GM18861 (cell line): ENCODE results near the gene COL8A2.
"Not testable (repeated sequence)": the region's sequence is repeated elsewhere in the genome, so short reads cannot be mapped to it uniquely, and the experiment has no call there.

Experiments
- ATAC-seq: cut with Tn5 transposase; IDR thresholded peaks from one replicate; pipeline ENCODE4 v1.9.1; 2021; ENCODE audit not compliant: unreplicated experiment

Gene COL8A2

GRCh38 chr1:36125129-36125991 is at the start of gene COL8A2:
Gene COL8A2, minus strand, starts transcription at chr1:36125222. Its CDS starts 24,980 bp downstream, at chr1:36100242.
- ATAC-seq: no peak

DNA sequence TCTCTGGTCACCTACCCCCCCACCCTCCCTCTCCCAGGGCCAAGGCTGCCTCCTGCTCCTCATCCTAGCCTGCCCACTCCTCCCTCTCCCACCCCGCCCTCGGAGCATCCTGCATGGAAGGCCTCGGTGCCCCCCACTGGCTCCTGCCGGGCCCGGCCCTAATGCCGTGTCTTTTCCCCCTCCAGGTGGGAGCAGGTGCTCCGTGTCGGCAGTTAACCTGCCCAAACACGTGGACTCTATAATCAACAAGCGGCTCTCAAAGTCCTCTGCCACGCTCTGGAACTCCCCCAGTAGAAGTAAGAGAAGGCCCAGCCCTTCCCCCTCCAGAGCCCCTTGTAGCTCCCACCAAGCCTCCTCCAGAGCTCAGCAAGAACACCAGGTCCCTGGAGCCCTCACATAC is 49.7 kb upstream of the COL8A2 start:
- ATAC-seq: no peak

- no peak for ATAC-seq
Observed at GRCh38 chr1:36172983-36173382, 48.0 kb upstream of the COL8A2 start.

- ATAC-seq: no peak
Observed at GRCh38 chr1:36172017-36172747, 47.2 kb upstream of the COL8A2 start.

- ATAC-seq: no peak
Observed at GRCh38 chr1:36170643-36171412, 45.8 kb upstream of the COL8A2 start.

DNA sequence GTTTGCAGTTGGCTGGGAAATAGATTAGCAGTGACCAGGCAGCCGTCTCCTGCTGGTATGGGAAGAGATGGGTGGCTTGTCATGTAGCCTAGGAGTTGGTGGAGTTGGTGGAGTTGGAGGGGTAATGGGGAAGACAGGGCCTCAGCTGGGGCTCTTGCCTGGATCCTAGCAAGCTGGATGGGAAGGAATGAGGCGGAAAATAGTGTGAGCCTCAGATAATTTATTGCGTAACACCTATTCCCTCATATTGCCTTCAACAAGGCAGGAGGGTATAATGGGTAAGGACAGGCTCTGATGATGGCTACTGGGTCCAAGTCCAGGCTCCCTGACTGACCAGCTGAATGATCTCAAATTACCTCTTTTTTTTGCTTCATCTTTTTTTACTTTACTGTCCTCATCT is 43.5 kb upstream of the COL8A2 start:
- no peak for ATAC-seq

GRCh38 chr1:36166938-36167905 is 42.2 kb upstream of the COL8A2 start:
- ATAC-seq: no peak

DNA sequence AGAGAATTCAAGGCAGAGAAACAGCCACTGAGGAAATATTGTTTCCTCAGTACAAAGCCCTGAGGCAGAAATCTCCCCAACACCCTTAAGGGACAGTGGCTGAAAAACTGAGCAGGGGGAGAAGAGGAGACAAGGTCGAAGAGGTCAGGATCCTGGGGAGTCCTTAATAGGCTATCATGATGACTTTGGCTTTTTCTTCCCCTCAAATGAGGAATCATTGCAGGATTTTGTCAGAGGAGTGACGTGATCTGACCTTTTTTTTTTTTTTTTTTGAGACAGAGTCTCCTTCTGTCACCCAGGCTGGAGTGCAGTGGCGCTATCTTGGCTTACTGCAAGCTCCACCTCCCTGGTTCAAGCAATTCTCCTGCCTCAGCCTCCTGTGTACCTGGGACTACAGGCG is 41.1 kb upstream of the COL8A2 start:
- ATAC-seq: no peak

GRCh38 chr1:36165145-36165544 is 40.1 kb upstream of the COL8A2 start:
- no peak for ATAC-seq

DNA sequence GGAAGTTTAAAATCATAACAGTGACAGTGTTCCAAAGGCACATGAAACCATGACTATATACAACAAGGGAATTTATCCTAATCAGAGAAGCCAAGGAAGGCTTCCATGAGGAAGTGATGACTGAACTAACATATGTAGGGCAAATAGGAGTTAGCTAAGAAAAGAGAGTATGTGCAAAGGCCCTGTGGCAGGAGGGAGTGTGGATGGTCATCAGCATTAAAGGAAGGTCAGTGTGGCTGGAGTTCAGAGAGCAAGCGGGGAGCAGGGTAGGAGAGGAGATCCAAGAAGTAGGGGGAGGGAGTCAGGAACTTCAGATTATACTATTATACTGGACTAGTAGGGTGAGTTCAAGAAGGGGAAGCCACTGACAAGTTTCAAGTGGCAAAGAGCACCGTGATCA is 39.3 kb upstream of the COL8A2 start:
- no peak for ATAC-seq

DNA sequence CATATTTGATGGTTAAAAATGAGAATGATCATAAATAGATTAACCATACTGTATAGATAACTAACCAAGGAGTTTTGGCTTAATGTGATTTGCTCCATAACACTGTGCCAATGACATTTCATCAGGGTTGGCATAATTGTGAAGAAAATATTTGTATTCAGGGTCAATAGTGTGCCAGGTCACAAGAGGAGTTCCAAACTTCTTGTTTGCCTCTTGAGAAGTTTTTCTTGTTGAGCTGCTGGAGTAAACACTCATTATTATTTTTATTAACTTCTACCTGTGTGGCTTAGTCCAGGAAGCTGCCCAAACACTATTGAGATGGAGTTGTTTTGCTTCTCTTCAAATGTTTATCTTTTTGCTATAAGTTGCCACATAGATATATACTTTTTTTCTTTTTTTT is 38.4 kb upstream of the COL8A2 start:
- ATAC-seq: no peak

GRCh38 chr1:36162680-36163239 is 37.7 kb upstream of the COL8A2 start:
- ATAC-seq: no peak

GRCh38 chr1:36161641-36162531 is 36.9 kb upstream of the COL8A2 start:
- peak; percentile 38 for ATAC-seq

GRCh38 chr1:36160949-36161485 is 36.0 kb upstream of the COL8A2 start:
- no peak for ATAC-seq

DNA sequence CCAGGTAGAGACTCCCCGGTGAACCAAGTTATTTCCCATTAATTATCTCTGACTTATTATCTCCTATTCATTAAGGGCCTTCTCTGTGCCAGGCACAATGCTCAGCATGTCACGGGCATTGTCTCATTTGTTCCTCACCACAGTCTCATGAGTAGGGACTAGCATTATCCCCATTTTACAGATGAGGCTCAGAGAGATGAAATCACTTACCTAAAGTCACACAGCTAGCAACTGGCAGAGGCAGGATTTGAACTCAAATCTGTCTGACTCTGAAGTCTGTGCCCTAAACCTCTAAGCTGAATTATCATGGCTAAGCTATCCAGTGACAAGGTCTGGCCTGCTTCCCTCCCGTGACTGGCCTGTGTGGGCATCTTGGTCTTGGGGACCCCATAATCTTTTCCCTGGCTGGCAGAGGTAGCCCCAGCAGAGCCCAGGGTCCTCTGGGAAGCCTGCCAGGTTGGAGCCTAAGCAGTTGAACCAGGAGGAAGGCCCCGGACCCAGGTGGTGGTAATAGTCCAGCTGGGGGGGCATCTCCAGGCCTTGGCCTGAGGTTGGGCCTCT is 35.4 kb upstream of the COL8A2 start:
- no peak for ATAC-seq

- ATAC-seq: no peak
Observed at GRCh38 chr1:36159614-36160387, 34.8 kb upstream of the COL8A2 start.

DNA sequence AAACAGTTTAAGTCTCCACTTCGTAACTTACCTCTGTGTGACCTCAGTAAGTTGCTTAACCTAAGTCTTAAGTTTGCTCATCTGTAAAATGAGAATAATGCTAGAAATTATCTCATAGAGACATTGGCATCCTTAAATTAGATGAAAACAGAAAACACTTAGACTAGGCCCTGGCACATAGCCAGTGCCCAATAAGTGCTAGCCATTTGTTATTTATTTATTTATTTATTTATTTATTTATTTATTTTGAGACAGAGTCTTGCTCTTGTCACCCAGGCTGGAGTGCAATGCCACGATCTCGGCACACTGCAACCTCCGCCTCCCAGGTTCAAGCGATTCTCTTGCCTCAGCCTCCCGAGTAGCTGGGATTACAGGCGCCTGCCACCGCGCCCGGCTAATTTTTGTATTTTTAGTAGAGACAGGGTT is 33.8 kb upstream of the COL8A2 start:
- ATAC-seq: not testable (repeated sequence)
